ENCODE data around the gene POU2F3. TPM values are rescaled to one million over a fixed set of nuclear protein-coding genes. Genes with fewer than 3 reads are reported as not detected.
A peak's percentile ranks its signal among the peaks of the same experiment; 100 is the strongest.

Gene POU2F3
- total RNA-seq, 1 experiment from 2014 or later = not detected

- DNase-seq = no peak
- no peaks in the 10 kb centered on the region for H3K4me1 ChIP-seq
- no peak for TF ChIP-seq CTCF (IDR thresholded peaks at IDR 0.05; ENCODE audit: insufficient read depth in 1 of 2, low read depth in 1 of 2, low read length in 1 of 2, severe bottlenecking in 1 of 2, unreplicated experiment in 1 of 2)
These were observed 64.6 kb downstream of the POU2F3 start for GRCh38 chr11:120304526-120304925.

GRCh38 chr11:120305286-120305685, 65.3 kb downstream of the POU2F3 start:
- BruUV-seq (replicated peaks) = no TSS peak
- H3K4me1 ChIP-seq = no peaks in the 10 kb centered on the region
- no peaks in the 10 kb centered on the region for H3K36me3 Mint-ChIP-seq (ENCODE audit: insufficient read depth, unreplicated experiment)
- CTCF ChIA-PET = interaction anchor here (12.0 kb wide), 1 partner anchor 71 kb away, joined by 246 read pairs; the partner anchor contains the start of gene POU2F3
- H3K9me3 ChIP-seq = no peaks in the 10 kb centered on the region
- H3K4me3 ChIP-seq (ENCODE audit: low read depth, low read length) = no peak overlapping the region
- H3K36me3 ChIP-seq (ENCODE audit: control insufficient read depth, insufficient read depth, low read length) = no peaks in the 10 kb centered on the region
- intact Hi-C loops (cut with micrococcal nuclease; ENCODE audit: unreplicated experiment) = no loop called here
- POLR2A ChIA-PET = no interaction called here
- no peak for DNase-seq
- no peaks in the 10 kb centered on the region for H3K9me3 Mint-ChIP-seq (ENCODE audit: unreplicated experiment)
- no peaks in the 10 kb centered on the region for H3K27me3 ChIP-seq (replicated peaks; ENCODE audit: control insufficient read depth, insufficient read depth, low read length)
- H3K27me3 Mint-ChIP-seq (ENCODE audit: insufficient read depth, unreplicated experiment) = no peaks in the 10 kb centered on the region
- TF ChIP-seq CTCF (IDR thresholded peaks at IDR 0.05; ENCODE audit: insufficient read depth in 1 of 2, low read depth in 1 of 2, low read length in 1 of 2, severe bottlenecking in 1 of 2, unreplicated experiment in 1 of 2) = no peak
- no peak overlapping the region for H3K4me3 Mint-ChIP-seq (ENCODE audit: unreplicated experiment)
- peaks cover 8% of the 10 kb centered on the region for H3K4me1 Mint-ChIP-seq (ENCODE audit: low read depth, unreplicated experiment)
- no peak overlapping the region for H3K27ac Mint-ChIP-seq (ENCODE audit: unreplicated experiment)

More at GRCh38 chr11:120304526-120304925, 64.6 kb downstream of the POU2F3 start:
- Histone ChIP-seq H3K4me3 (ENCODE audit: low read depth, low read length) (no peak overlapping the region), H3K27me3 (replicated peaks; ENCODE audit: control insufficient read depth, insufficient read depth, low read length) (no peaks in the 10 kb centered on the region), H3K9me3 (no peaks in the 10 kb centered on the region), H3K36me3 (ENCODE audit: control insufficient read depth, insufficient read depth, low read length) (no peaks in the 10 kb centered on the region)
- POLR2A ChIA-PET = no interaction called here
- intact Hi-C loops (cut with micrococcal nuclease; ENCODE audit: unreplicated experiment) = no loop called here
- H3K27ac Mint-ChIP-seq (ENCODE audit: unreplicated experiment) = no peak overlapping the region
- no TSS peak for BruUV-seq (replicated peaks)
- CTCF ChIA-PET = interaction anchor here (0.6 to 12.0 kb wide), 8 partner anchors 13 to 948 kb away, joined by 3 to 246 read pairs (median 10); partner anchors contain the start of gene POU2F3
- no peaks in the 10 kb centered on the region for H3K27me3 Mint-ChIP-seq (ENCODE audit: insufficient read depth, unreplicated experiment)
- H3K36me3 Mint-ChIP-seq (ENCODE audit: insufficient read depth, unreplicated experiment) = no peaks in the 10 kb centered on the region
- no peak overlapping the region for H3K4me3 Mint-ChIP-seq (ENCODE audit: unreplicated experiment)
- peaks cover 8% of the 10 kb centered on the region for H3K4me1 Mint-ChIP-seq (ENCODE audit: low read depth, unreplicated experiment)
- H3K9me3 Mint-ChIP-seq (ENCODE audit: unreplicated experiment) = no peaks in the 10 kb centered on the region

GRCh38 chr11:120306519-120307242, 66.7 kb downstream of the POU2F3 start:
- intact Hi-C loops (cut with micrococcal nuclease; ENCODE audit: unreplicated experiment) = no loop called here
- Mint-ChIP-seq H3K27ac (ENCODE audit: unreplicated experiment) (no peak overlapping the region), H3K9me3 (ENCODE audit: unreplicated experiment) (no peaks in the 10 kb centered on the region), H3K36me3 (ENCODE audit: insufficient read depth, unreplicated experiment) (no peaks in the 10 kb centered on the region), H3K27me3 (ENCODE audit: insufficient read depth, unreplicated experiment) (no peaks in the 10 kb centered on the region), H3K4me3 (ENCODE audit: unreplicated experiment) (no peak overlapping the region), H3K4me1 (ENCODE audit: low read depth, unreplicated experiment) (peaks cover 8% of the 10 kb centered on the region)
- ChIA-PET CTCF (interaction anchor here (12.0 kb wide), 1 partner anchor 72 kb away, joined by 246 read pairs; the partner anchor contains the start of gene POU2F3), POLR2A (no interaction called here)
- Histone ChIP-seq H3K27me3 (replicated peaks; ENCODE audit: control insufficient read depth, insufficient read depth, low read length) (no peaks in the 10 kb centered on the region), H3K9me3 (no peaks in the 10 kb centered on the region), H3K36me3 (ENCODE audit: control insufficient read depth, insufficient read depth, low read length) (no peaks in the 10 kb centered on the region), H3K4me3 (ENCODE audit: low read depth, low read length) (no peak overlapping the region), H3K4me1 (no peaks in the 10 kb centered on the region)
- TF ChIP-seq CTCF (IDR thresholded peaks at IDR 0.05; ENCODE audit: insufficient read depth in 1 of 2, low read depth in 1 of 2, low read length in 1 of 2, severe bottlenecking in 1 of 2, unreplicated experiment in 1 of 2) = peak in 1 of 2 experiments; percentile 33
- DNase-seq = no peak
- no TSS peak for BruUV-seq (replicated peaks)
